GM23338 (cell line): ENCODE data around the gene TRIM59. TPM values are rescaled to one million over a fixed set of nuclear protein-coding genes. Genes with fewer than 3 reads are reported as not detected.

Source experiments
- ATAC-seq: fragments of 200-7000 bp; cut with Tn5 transposase; 3 replicates; pipeline ENCODE4 v1.9.1; 2020
- DNase-seq: peaks from one replicate; pipeline ENCODE4 v3.0.0-alpha.2; 2015; ENCODE audit warnings: low spot score
- H2AFZ ChIP-seq: fragments of 200-600 bp; sonication (generic); 2 replicates; pipeline ENCODE4 v1.8.0; 2016; ENCODE audit warnings: antibody characterized with exemption, mild to moderate bottlenecking, moderate library complexity
- H3F3A ChIP-seq: fragments of 200-600 bp; sonication (generic); replicated peaks from 2 replicates; pipeline ENCODE4 v1.8.0; 2017; ENCODE audit warnings: antibody characterized with exemption, mixed run types, low read depth
- H3K27ac ChIP-seq: fragments of 200-600 bp; sonication (generic); 2 replicates; pipeline ENCODE4 v1.6.1; 2016; ENCODE audit warnings: low read depth
- H3K27me3 ChIP-seq: fragments of 200-600 bp; sonication (generic); 2 replicates; pipeline ENCODE4 v1.8.0; 2016; ENCODE audit warnings: mild to moderate bottlenecking, mixed run types, moderate library complexity; ENCODE audit not compliant: insufficient read depth
- H3K36me3 ChIP-seq: fragments of 200-600 bp; sonication (generic); 2 replicates; pipeline ENCODE4 v1.8.0; 2016; ENCODE audit warnings: mild to moderate bottlenecking; ENCODE audit not compliant: insufficient read depth
- H3K4me1 ChIP-seq: fragments of 200-600 bp; sonication (generic); 2 replicates; pipeline ENCODE4 v1.8.0; 2016; ENCODE audit warnings: mild to moderate bottlenecking, moderate library complexity; ENCODE audit not compliant: insufficient read depth
- H3K4me2 ChIP-seq: fragments of 200-600 bp; sonication (generic); 2 replicates; pipeline ENCODE4 v1.7.1; 2017; ENCODE audit warnings: mixed run types
- H3K4me3 ChIP-seq: fragments of 200-600 bp; sonication (generic); 2 replicates; pipeline ENCODE4 v1.6.1; 2016; ENCODE audit warnings: mixed run types
- H3K79me2 ChIP-seq: fragments of 200-600 bp; sonication (generic); replicated peaks from 2 replicates; pipeline ENCODE4 v1.8.0; 2017; ENCODE audit warnings: mild to moderate bottlenecking; ENCODE audit not compliant: insufficient read depth
- H3K9me2 ChIP-seq: fragments of 200-600 bp; sonication (generic); 2 replicates; pipeline ENCODE4 v1.8.0; 2017; ENCODE audit not compliant: insufficient read depth
- H4K20me1 ChIP-seq: fragments of 200-600 bp; sonication (generic); replicated peaks from 2 replicates; pipeline ENCODE4 v1.8.0; 2017; ENCODE audit warnings: mild to moderate bottlenecking; ENCODE audit not compliant: insufficient read depth
- H3K27ac Mint-ChIP-seq: 2 replicates; pipeline ENCODE4 v1.8.0; 2020; ENCODE audit warnings: inconsistent platforms, mild to moderate bottlenecking, moderate library complexity, mixed read lengths
- H3K27me3 Mint-ChIP-seq: 3 replicates; pipeline ENCODE4 v1.8.0; 2022; ENCODE audit warnings: low read depth, mild to moderate bottlenecking, moderate library complexity, mixed read lengths, inconsistent platforms; ENCODE audit not compliant: insufficient read depth, poor library complexity
- H3K36me3 Mint-ChIP-seq: 3 replicates; pipeline ENCODE4 v1.8.0; 2021; ENCODE audit warnings: low read depth, mild to moderate bottlenecking, inconsistent platforms, moderate library complexity, mixed read lengths
- H3K4me1 Mint-ChIP-seq: 3 replicates; pipeline ENCODE4 v1.8.0; 2020; ENCODE audit warnings: mild to moderate bottlenecking, inconsistent platforms, mixed read lengths
- H3K4me3 Mint-ChIP-seq: 3 replicates; pipeline ENCODE4 v1.8.0; 2021; ENCODE audit warnings: moderate library complexity, mild to moderate bottlenecking, inconsistent platforms, mixed read lengths
- H3K9me3 Mint-ChIP-seq: 3 replicates; pipeline ENCODE4 v1.8.0; 2020; ENCODE audit warnings: moderate library complexity, mild to moderate bottlenecking, inconsistent platforms, mixed read lengths
- CREB1 ChIP-seq: fragments of 250-450 bp; sonication (Bioruptor Pico); IDR thresholded peaks from 2 replicates; pipeline ENCODE4 v1.5.0; 2020; ENCODE audit warnings: low read depth, mild to moderate bottlenecking, moderate library complexity
- CTCF ChIP-seq, 2 experiments: fragments of 200-600 bp in 1 of 2; sonication (generic) in 1 of 2; conservative IDR thresholded peaks; 2 replicates each; pipeline versions ENCODE4 v1.5.1 to v1.6.1; 2016 to 2017; ENCODE audit warnings: antibody characterized with exemption in 2 of 2, low read depth in 2 of 2, mild to moderate bottlenecking in 2 of 2, moderate library complexity in 1 of 2
- ETS1 ChIP-seq: IDR thresholded peaks from 2 replicates; pipeline ENCODE4 v1.6.1; 2016; ENCODE audit warnings: antibody characterized with exemption
- EZH2 ChIP-seq: fragments of 200-600 bp; sonication (generic); IDR thresholded peaks from one replicate; pipeline ENCODE4 v1.8.0; 2017; ENCODE audit warnings: antibody characterized with exemption, mild to moderate bottlenecking, low read depth; ENCODE audit not compliant: unreplicated experiment
- EZH2phosphoT487 ChIP-seq: fragments of 200-600 bp; sonication (generic); IDR thresholded peaks from one replicate; pipeline ENCODE4 v1.8.1; 2018; ENCODE audit warnings: antibody characterized with exemption; ENCODE audit not compliant: unreplicated experiment
- JUNB ChIP-seq: IDR thresholded peaks from one replicate; pipeline ENCODE4 v1.6.1; 2016; ENCODE audit warnings: antibody characterized with exemption; ENCODE audit not compliant: unreplicated experiment
- NANOG ChIP-seq: IDR thresholded peaks from 2 replicates; pipeline ENCODE4 v1.6.1; 2016; ENCODE audit warnings: antibody characterized with exemption, borderline replicate concordance
- POLR2AphosphoS5 ChIP-seq: IDR thresholded peaks from 2 replicates; pipeline ENCODE4 v1.6.1; 2016; ENCODE audit warnings: antibody characterized with exemption, low read depth
- REST ChIP-seq: IDR thresholded peaks from one replicate; pipeline ENCODE4 v1.6.1; 2018; ENCODE audit warnings: antibody characterized with exemption; ENCODE audit not compliant: unreplicated experiment
- STAT1 ChIP-seq: IDR thresholded peaks from one replicate; pipeline ENCODE4 v1.6.1; 2016; ENCODE audit warnings: antibody characterized with exemption; ENCODE audit not compliant: unreplicated experiment
- ZNF114 ChIP-seq: fragments of 250-450 bp; sonication (Bioruptor Pico); IDR thresholded peaks from 2 replicates; pipeline ENCODE4 v1.5.0; 2020; ENCODE audit warnings: mild to moderate bottlenecking, moderate library complexity
- ZNF331 ChIP-seq: fragments of 250-450 bp; sonication (Bioruptor Pico); IDR thresholded peaks from 2 replicates; pipeline ENCODE4 v1.5.0; 2020; ENCODE audit warnings: low read depth, mild to moderate bottlenecking, moderate library complexity
- ZNF462 ChIP-seq: fragments of 250-450 bp; sonication (Bioruptor Pico); IDR thresholded peaks from 2 replicates; pipeline ENCODE4 v1.5.0; 2020; ENCODE audit warnings: mild to moderate bottlenecking, moderate library complexity
- polyA plus RNA-seq: library from polyadenylated mRNA; unstranded; fragments of >200 nt; fragmentation: Nextera tagmentation; extraction: Ambion mirVana; gene quantifications from 2 replicates; pipeline ENCODE4 v1.2.1, GENCODE V29; 2016
- total RNA-seq: library from RNA; depleted of rRNA; stranded (reverse); fragments of >200 nt; shearing (Covaris generic); gene quantifications from 2 replicates; pipeline ENCODE4 v1.2.3, GENCODE V29; 2014

The TRIM59 gene
- total and polyA plus RNA-seq, 2 experiments from 2014 or later: 46.2 to 98.6 TPM

- Histone ChIP-seq H3K4me1 (peaks cover 14% of the 10 kb centered on the region; the same call in 1 of the 2 replicates), H3K36me3 (peaks cover 14% of the 10 kb centered on the region; the same call in 1 of the 2 replicates), H3K27ac (no peak overlapping the region), H4K20me1 (peaks cover 32% of the 10 kb centered on the region), H3F3A (no peaks in the 10 kb centered on the region), H2AFZ (no peak overlapping the region), H3K27me3 (no peaks in the 10 kb centered on the region), H3K4me2 (peak overlapping the region; percentile 81), H3K79me2 (peaks cover 90% of the 10 kb centered on the region), H3K4me3 (peak overlapping the region; percentile 60), H3K9me2 (no peaks in the 10 kb centered on the region)
- ATAC-seq (no peak), DNase-seq (no peak)
- TF ChIP-seq CTCF (conservative IDR thresholded peaks at IDR 0.05; ENCODE audit: low read depth in 2 of 2) (no peak), ZNF331 (CRISPR knock-in tag) (no peak), ZNF462 (CRISPR knock-in tag) (no peak), NANOG (no peak), EZH2phosphoT487 (no peak), STAT1 (no peak), ETS1 (no peak), POLR2AphosphoS5 (no peak), JUNB (no peak), EZH2 (no peak), CREB1 (CRISPR knock-in tag) (no peak), ZNF114 (no peak), REST (no peak)
- peaks cover 37% of the 10 kb centered on the region for H3K36me3 Mint-ChIP-seq
- H3K4me3 Mint-ChIP-seq: peak overlapping the region; percentile 98
- peaks cover 25% of the 10 kb centered on the region for H3K4me1 Mint-ChIP-seq
- peaks cover 4% of the 10 kb centered on the region; the same call in 1 of the 3 replicates for H3K9me3 Mint-ChIP-seq
- H3K27me3 Mint-ChIP-seq: peaks cover 21% of the 10 kb centered on the region
- peak overlapping the region; percentile 65; the same call in 1 of the 2 replicates for H3K27ac Mint-ChIP-seq
These were observed 48.1 kb downstream of the TRIM59 start for GRCh38 chr3:160401291-160402095.
